ENCODE measurements around the gene MTMR1.

DNA sequence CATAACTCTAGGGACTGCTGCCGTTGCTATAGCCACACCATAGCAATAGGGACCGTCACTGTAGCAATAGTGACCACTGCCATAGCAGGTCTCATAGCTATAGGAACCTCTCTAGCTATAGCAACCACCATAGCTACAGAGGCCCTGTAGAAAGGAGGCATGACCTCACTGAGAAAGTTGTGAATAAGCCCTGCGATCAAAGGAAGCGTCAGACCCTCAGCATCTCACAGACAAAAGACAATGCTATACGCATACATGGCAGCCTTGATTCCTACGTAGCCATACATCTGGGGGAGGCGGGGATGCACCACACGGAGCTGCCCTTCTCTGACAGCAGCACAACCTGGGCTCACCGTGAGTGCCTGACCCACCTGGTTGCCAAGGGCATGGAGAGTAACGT is 88.5 kb downstream of the MTMR1 start:
- TF ChIP-seq, protein P1, sequence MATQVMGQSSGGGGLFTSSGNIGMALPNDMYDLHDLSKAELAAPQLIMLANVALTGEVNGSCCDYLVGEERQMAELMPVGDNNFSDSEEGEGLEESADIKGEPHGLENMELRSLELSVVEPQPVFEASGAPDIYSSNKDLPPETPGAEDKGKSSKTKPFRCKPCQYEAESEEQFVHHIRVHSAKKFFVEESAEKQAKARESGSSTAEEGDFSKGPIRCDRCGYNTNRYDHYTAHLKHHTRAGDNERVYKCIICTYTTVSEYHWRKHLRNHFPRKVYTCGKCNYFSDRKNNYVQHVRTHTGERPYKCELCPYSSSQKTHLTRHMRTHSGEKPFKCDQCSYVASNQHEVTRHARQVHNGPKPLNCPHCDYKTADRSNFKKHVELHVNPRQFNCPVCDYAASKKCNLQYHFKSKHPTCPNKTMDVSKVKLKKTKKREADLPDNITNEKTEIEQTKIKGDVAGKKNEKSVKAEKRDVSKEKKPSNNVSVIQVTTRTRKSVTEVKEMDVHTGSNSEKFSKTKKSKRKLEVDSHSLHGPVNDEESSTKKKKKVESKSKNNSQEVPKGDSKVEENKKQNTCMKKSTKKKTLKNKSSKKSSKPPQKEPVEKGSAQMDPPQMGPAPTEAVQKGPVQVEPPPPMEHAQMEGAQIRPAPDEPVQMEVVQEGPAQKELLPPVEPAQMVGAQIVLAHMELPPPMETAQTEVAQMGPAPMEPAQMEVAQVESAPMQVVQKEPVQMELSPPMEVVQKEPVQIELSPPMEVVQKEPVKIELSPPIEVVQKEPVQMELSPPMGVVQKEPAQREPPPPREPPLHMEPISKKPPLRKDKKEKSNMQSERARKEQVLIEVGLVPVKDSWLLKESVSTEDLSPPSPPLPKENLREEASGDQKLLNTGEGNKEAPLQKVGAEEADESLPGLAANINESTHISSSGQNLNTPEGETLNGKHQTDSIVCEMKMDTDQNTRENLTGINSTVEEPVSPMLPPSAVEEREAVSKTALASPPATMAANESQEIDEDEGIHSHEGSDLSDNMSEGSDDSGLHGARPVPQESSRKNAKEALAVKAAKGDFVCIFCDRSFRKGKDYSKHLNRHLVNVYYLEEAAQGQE (IDR thresholded peaks at IDR 0.05; ENCODE audit: insufficient read depth in 1 of 2, low read depth in 2 of 2, low read length in 2 of 2): no peak
- TF ChIP-seq POLR2AphosphoS5 (IDR thresholded peaks at IDR 0.05; ENCODE audit: low read depth, low read length) (no peak), SIN3A (IDR thresholded peaks at IDR 0.05; ENCODE audit: borderline replicate concordance, insufficient read depth, low read length) (no peak)
